Measurements from ENCODE around the gene DNMT3L.
"Not testable (repeated sequence)": the region's sequence is repeated elsewhere in the genome, so short reads cannot be mapped to it uniquely, and the experiment has no call there.

DNMT3L gene

DNA sequence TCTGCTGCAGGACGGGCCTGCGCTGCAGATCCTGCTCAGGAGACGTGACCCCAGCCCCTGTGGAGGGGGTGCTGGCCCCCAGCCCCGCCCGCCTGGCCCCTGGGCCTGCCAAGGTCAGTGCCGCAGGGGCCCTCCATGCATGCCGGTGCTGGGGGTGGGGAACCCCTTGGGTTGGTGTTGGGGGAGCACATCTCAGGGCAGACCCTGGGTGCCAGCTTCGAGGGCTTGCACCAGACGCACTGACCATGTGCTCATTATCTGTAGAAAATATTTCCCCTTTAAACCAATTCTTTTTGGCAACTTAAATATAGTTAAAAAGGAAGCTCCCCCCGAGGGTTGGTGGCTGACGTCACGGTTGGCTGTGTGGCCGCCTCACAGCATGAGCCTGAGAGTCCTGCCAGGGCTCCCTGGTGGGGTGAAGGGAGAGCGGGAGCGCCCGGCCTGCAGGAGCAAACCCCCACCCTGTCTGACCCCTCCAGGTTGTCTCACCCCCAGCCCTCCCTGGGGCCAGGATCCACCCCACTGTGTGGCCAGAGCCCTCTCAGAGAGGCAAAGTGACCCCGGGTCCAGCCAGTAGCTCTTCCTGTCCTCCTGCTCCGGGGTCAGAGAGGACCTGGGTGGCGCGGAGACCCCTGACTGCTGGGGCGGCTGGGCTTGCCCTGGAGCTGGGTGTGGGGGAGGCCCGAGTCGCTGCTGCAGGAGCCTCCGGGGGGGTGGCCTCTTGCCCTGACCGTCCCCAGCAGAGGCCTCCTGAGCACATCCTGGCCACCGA is 32.9 kb upstream of the DNMT3L start:
- no peak for DNase-seq

GRCh38 chr21:44293551-44294231 is 32.0 kb upstream of the DNMT3L start:
- no peak for DNase-seq

DNA sequence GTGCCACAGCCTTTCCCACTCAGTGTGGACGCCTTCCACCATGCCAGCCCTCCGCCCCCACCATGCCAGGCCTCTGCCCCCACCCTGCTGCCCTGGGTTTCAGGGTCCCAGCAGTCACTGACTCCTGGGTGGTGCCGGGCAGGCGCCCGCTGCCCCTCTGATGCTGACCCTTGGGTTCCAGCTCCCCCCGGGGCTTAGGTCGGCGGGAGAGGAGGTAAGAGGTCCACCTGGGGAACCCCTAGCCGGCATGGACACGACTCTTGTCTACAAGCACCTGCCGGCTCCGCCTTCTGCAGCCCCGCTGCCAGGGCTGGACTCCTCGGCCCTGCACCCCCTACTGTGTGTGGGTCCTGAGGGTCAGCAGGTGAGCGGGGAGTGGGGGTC is 31.1 kb upstream of the DNMT3L start:
- no peak for DNase-seq

GRCh38 chr21:44291936-44292811 is 30.5 kb upstream of the DNMT3L start:
- no peak for DNase-seq

- DNase-seq, result no peak
Measured at GRCh38 chr21:44291078-44291935, 29.6 kb upstream of the DNMT3L start.

GRCh38 chr21:44290327-44291077 is 28.8 kb upstream of the DNMT3L start:
- DNase-seq, result no peak

GRCh38 chr21:44289381-44290010 is 27.8 kb upstream of the DNMT3L start:
- no peak for DNase-seq

DNA sequence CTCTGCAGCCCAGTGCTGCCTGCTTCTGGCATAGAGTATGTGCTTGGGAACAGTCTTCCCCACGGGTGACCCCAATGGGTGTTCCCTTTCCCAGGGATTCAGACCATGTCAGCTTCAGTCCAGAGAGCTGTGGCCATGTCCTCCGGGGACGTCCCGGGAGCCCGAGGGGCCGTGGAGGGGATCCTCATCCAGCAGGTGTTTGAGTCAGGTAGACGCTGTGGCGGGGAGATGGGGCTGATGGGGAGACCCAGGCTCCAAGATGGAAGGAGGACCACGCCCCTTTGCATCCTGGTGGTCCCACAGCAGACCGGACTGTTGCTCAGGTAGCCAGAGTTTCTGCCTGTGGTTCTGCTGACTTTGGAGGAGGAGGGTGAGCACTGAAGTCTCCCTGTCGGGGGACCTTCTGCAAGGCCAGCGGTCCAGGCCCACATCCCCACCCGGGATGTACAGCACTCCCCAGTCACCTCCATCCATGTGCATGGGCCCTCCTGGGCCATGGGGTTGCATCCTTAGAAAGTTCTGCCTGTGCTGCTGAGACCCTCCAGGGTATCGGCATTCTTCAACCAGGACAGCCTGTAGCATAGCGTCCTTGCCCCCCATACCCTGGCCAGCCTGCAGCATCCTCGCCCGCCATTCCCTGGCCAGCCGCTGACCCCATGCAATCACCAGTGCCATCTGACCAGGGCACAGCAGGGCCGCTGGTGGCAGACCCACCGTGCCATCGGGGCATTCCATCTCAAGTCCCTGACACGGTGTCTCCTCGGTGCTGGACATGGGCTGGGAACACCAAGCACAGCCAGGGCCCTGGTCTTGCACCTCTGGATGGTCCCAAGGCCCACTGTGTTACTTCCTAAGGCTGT is 26.8 kb upstream of the DNMT3L start:
- no peak for DNase-seq

GRCh38 chr21:44286716-44287632 is 25.3 kb upstream of the DNMT3L start:
- no peak for DNase-seq

GRCh38 chr21:44286086-44286715 is 24.5 kb upstream of the DNMT3L start:
- DNase-seq, result no peak

GRCh38 chr21:44285138-44285992 is 23.7 kb upstream of the DNMT3L start, which contains the start of gene AIRE:
AIRE (plus strand) TSS chr21:44285876; CDS start chr21:44286007, 131 bp downstream.
- DNase-seq, result no peak

DNA sequence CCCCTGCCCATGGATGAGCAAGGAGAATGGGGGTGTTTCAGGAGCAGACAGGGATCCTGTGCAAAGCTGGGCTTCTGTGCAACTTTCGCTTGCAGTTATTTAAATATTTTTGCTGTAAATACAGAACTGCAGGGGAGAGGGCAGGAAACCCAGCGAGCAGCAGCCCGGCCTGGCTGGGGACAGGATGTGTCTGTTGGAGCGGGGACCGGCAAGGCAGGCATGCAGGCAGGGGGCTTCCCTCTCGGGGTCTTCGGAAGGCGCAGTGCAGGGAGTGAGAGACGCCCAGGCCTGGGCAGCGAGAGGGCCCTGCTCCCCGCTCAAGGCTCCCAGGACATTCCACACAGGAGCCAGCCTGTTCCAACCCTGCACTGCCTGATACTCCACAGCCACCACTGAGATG is 22.3 kb upstream of the DNMT3L start:
- DNase-seq, result no peak

GRCh38 chr21:44283211-44283785 is 21.6 kb upstream of the DNMT3L start:
- not testable (repeated sequence) for DNase-seq

DNA sequence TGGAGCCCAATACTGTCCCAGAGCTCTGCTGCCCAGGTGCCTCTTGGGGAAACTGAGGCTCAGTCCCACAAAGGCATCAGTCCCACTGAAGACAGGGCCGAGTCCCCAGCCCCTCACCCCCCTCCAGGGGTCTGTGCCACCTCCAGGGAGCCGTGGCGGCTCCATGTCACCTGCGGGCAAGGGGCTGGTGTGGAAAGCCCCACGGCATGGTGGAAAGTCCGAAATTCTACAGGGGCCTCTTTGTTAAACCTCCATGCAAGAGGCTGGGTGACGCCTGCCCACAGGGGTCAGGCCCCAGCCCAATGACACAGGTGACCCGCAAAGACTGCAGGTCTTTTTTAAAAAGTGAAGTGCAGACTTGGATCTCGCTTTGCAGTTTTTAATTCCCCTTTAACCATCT is 20.7 kb upstream of the DNMT3L start:
- DNase-seq, result no peak

DNA sequence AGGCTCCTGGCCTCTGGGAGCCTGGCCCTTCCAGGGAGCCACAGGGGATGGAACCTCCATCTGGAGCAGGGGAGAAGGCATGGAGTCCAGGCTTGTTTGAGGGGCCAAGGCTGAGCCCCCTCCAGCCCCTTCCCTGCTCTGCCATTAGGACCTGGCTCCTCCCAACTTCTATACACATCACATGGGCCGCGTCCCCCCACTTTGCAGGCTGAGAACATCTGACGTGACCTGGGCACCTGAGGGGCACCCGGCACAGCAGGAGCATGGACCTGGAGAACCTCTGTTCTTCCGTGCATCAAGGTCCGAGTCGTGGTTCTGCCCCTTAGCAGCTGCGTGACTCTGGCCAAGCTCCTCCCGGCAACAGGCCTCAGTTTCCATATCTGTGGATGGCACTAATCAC is 20.1 kb upstream of the DNMT3L start:
- DNase-seq, result no peak

DNA sequence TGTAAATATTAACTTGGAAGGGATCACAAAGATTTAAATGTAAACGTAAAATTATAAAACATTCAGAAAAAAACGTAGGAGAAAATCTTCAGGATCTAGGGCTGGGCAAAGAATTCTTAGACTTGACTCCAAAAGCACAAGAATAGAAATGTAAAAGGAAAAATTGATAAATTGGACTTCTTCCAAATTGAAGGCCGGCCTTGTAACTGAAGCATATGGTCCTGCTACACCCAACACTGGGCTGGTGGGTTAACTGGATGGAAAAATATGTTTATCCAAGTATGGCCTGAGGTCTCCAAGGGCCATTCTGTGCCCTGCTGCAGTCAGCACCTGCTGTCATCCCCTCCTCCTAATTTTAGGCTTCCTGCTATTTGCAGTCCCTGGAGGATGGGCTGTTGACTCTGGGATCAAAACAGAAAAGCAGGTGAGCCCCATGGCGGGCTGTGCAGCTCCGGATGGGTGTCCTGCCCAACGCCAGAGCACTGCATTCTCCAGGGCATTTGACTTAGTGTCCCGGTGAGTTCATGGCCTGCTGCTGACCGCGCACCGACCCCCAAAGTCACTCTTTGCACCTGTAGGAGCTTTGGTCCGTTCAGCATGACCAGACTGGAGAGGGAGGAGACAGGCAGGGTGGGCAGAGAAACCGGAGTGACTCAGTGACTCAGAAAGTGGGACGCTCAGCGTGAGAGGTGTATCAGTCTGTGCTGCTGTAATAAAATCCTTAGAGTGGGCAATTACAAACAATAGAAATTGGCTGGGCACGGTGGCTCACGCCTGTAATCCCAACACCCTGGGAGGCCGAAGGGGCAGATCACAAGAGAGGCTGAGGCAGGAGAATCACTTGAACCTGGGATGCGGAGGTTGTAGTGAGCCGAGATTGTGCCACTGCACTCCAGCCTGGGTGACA is 17.9 kb upstream of the DNMT3L start:
- DNase-seq, result no peak

Measured in DMS79 (cell line).